Transverse colon (tissue), 4 donors: ENCODE measurements around the gene BMP7. TPM values are rescaled to one million over a fixed set of nuclear protein-coding genes. Genes with fewer than 3 reads are reported as not detected.

ENCODE experiments used
- DNase-seq: peaks from one replicate; pipeline ENCODE4 v3.0.0-alpha.2; 2019
- H3K27ac ChIP-seq, 4 donors: fragments of 200-600 bp; sonication (generic); 2 replicates each; pipeline ENCODE4 v1.5.1; 2016 to 2018; ENCODE audit warnings: inconsistent platforms in 4 of 4
- H3K27me3 ChIP-seq: fragments of 200-600 bp; sonication (generic); 2 replicates; pipeline ENCODE4 v1.5.1; 2017; ENCODE audit warnings: inconsistent platforms
- H3K36me3 ChIP-seq, 4 donors: fragments of 200-600 bp; sonication (generic); 2 replicates each; pipeline ENCODE4 v1.5.1; 2017 to 2019; ENCODE audit warnings: inconsistent platforms in 4 of 4
- H3K4me1 ChIP-seq, 4 donors: fragments of 200-600 bp; sonication (generic); 2 replicates each; pipeline ENCODE4 v1.5.1; 2017 to 2020; ENCODE audit warnings: inconsistent platforms in 4 of 4
- H3K4me3 ChIP-seq, 4 donors: fragments of 200-600 bp; sonication (generic); 1 replicate in 1 of 4; 2 replicates in 3 of 4; pipeline versions ENCODE4 v1.5.1 to v1.6.1; 2017 to 2019; ENCODE audit warnings: inconsistent platforms in 4 of 4
- H3K9me3 ChIP-seq, 2 donors: fragments of 200-600 bp; sonication (generic); 2 replicates each; pipeline ENCODE4 v1.5.1; 2017 to 2019; ENCODE audit warnings: inconsistent platforms in 2 of 2
- CTCF ChIP-seq, 5 experiments: fragments of 200-600 bp in 3 of 5; fragments of 450-650 bp in 2 of 5; sonication (generic) in 3 of 5; IDR thresholded peaks; 1 replicate in 2 of 5; 2 replicates in 3 of 5; pipeline ENCODE4 v1.5.1; 2016 to 2017; ENCODE audit warnings: antibody characterized with exemption in 5 of 5, inconsistent platforms in 3 of 5, mild to moderate bottlenecking in 2 of 5, moderate library complexity in 1 of 5
- EP300 ChIP-seq: sonication (generic); formaldehyde crosslinking; IDR thresholded peaks from one replicate; pipeline ENCODE4 v1.6.1; 2017; ENCODE audit warnings: antibody characterized with exemption, low read depth
- POLR2A ChIP-seq: fragments of 450-650 bp; IDR thresholded peaks from one replicate; pipeline ENCODE4 v1.6.1; 2016; ENCODE audit warnings: antibody characterized with exemption, mild to moderate bottlenecking, moderate library complexity
- POLR2AphosphoS5 ChIP-seq, 3 donors: sonication (generic); formaldehyde crosslinking; IDR thresholded peaks; one replicate each; pipeline ENCODE4 v1.6.1; 2016; ENCODE audit warnings: antibody characterized with exemption in 3 of 3
- WGBS, 2 donors: methylation state at CpG; one replicate each; pipeline ENCODE4 v1.1.5; 2018; ENCODE audit warnings: low coverage in 1 of 2; 5-methylcytosine and 5-hydroxymethylcytosine counted together
- in situ Hi-C, 4 donors: fragments of 200-750 bp; cut with MboI; loops; one replicate each; pipeline versions ENCODE4 v1.15.0 to v1.15.1; 2017; ENCODE audit warnings: low sequenced_read_pairs in 3 of 4, low pct_ligation_motif_present in 1 of 4, low pct_unique_long_range_greater_than_20kb in 1 of 4
- intact Hi-C: fragments of 100-400 bp; cut with DNase I; formaldehyde crosslinking; loops from one replicate; pipeline ENCODE4 v1.15.1; 2023; ENCODE audit warnings: low total_unique reads
- total RNA-seq, 4 donors: library from RNA; depleted of rRNA; stranded (reverse); fragments of >200 nt; gene quantifications; one replicate each; pipeline ENCODE4 v1.1.0, GENCODE V29; 2016

Gene BMP7
- total RNA-seq, 4 donors from 2014 or later: 1.4 to 2.2 (median 1.5) TPM; not detected in 1

GRCh38 chr20:57290178-57290484 lies 23.7 kb upstream of the BMP7 start:
- Histone ChIP-seq H3K27me3 (peaks cover 9% of the 10 kb centered on the region), H3K27ac (no peak overlapping the region), H3K36me3 (no peaks in the 10 kb centered on the region), H3K4me3 (no peak overlapping the region), H3K4me1 (peaks cover 8 to 21% (median 12%) of the 10 kb centered on the region in 4 donors), H3K9me3 (no peaks in the 10 kb centered on the region)
- TF ChIP-seq EP300: no peak
- TF ChIP-seq CTCF (IDR thresholded peaks at IDR 0.05): no peak
- TF ChIP-seq POLR2AphosphoS5 (IDR thresholded peaks at IDR 0.05): no peak
- no peak for TF ChIP-seq POLR2A
- intact Hi-C loops: no loop called here
- WGBS, 2 donors: 73% methylated on average over 5 of the region's 5 CpGs; no CpG with 5 or more reads in 1 of the 2 donors
- in situ Hi-C loops: no loop called here
- no peak for DNase-seq

GRCh38 chr20:57289391-57290177 lies 23.1 kb upstream of the BMP7 start:
- in situ Hi-C loops (no loop called here), intact Hi-C loops (no loop called here)
- H3K4me1 ChIP-seq: peaks cover 8 to 21% (median 12%) of the 10 kb centered on the region in 4 donors
- H3K27ac ChIP-seq: no peak overlapping the region
- peaks cover 9% of the 10 kb centered on the region for H3K27me3 ChIP-seq
- H3K4me3 ChIP-seq: no peak overlapping the region
- H3K9me3 ChIP-seq: no peaks in the 10 kb centered on the region
- no peak for TF ChIP-seq CTCF (IDR thresholded peaks at IDR 0.05)
- no peak for TF ChIP-seq POLR2AphosphoS5 (IDR thresholded peaks at IDR 0.05)
- TF ChIP-seq POLR2A: no peak
- TF ChIP-seq EP300: no peak
- 46 to 69% methylated on average over 2 to 8 of the region's 8 CpGs for WGBS, 2 donors
- no peaks in the 10 kb centered on the region for H3K36me3 ChIP-seq
- DNase-seq: no peak

- Histone ChIP-seq H3K9me3 (no peaks in the 10 kb centered on the region), H3K27me3 (peaks cover 9% of the 10 kb centered on the region), H3K4me3 (no peak overlapping the region), H3K4me1 (peaks cover 8 to 21% (median 12%) of the 10 kb centered on the region in 4 donors), H3K27ac (no peak overlapping the region), H3K36me3 (no peaks in the 10 kb centered on the region)
- no peak for DNase-seq
- intact Hi-C loops: no loop called here
- no peak for TF ChIP-seq EP300
- TF ChIP-seq POLR2A: no peak
- no peak for TF ChIP-seq CTCF (IDR thresholded peaks at IDR 0.05)
- TF ChIP-seq POLR2AphosphoS5 (IDR thresholded peaks at IDR 0.05): no peak
- in situ Hi-C loops: no loop called here
- WGBS, 2 donors: 17 to 27% methylated on average over 1 to 16 of the region's 16 CpGs
Measured at GRCh38 chr20:57288651-57289277, 22.3 kb upstream of the BMP7 start.

GRCh38 chr20:57287901-57288300 lies 21.5 kb upstream of the BMP7 start:
- Histone ChIP-seq H3K27ac (no peak overlapping the region), H3K4me1 (peaks cover 8 to 21% (median 12%) of the 10 kb centered on the region in 4 donors), H3K27me3 (peaks cover 9% of the 10 kb centered on the region), H3K4me3 (no peak overlapping the region), H3K36me3 (no peaks in the 10 kb centered on the region), H3K9me3 (no peaks in the 10 kb centered on the region)
- WGBS, 2 donors: 44 to 60% methylated on average over 1 to 6 of the region's 6 CpGs
- DNase-seq: no peak
- intact Hi-C loops (no loop called here), in situ Hi-C loops (no loop called here)
- TF ChIP-seq EP300: no peak
- TF ChIP-seq POLR2A: no peak
- no peak for TF ChIP-seq CTCF (IDR thresholded peaks at IDR 0.05)
- no peak for TF ChIP-seq POLR2AphosphoS5 (IDR thresholded peaks at IDR 0.05)
